Erythroblast (primary cell): ENCODE data around the gene KCNJ15.

Experiments
- GATA1 ChIP-seq: IDR thresholded peaks from 2 replicates; pipeline ENCODE4 v1.6.1; 2011; ENCODE audit warnings: low read depth, mild to moderate bottlenecking, control low read depth, low read length, moderate library complexity
- POLR2A ChIP-seq: IDR thresholded peaks from 2 replicates; pipeline ENCODE4 v1.6.1; 2011; ENCODE audit warnings: mild to moderate bottlenecking, low read length

GRCh38 chr21:38293113-38293512, 36.3 kb downstream of the KCNJ15 start:
- TF ChIP-seq POLR2A = no peak
- TF ChIP-seq GATA1 = no peak
